GM18873 (cell line): ENCODE results near the gene ZNF385C.

ENCODE experiments used
- ATAC-seq: cut with Tn5 transposase; IDR thresholded peaks from one replicate; pipeline ENCODE4 v1.9.1; 2021; ENCODE audit warnings: mild to moderate bottlenecking, moderate library complexity, moderate number of reproducible peaks; ENCODE audit not compliant: unreplicated experiment, low FRiP score

ZNF385C gene

DNA sequence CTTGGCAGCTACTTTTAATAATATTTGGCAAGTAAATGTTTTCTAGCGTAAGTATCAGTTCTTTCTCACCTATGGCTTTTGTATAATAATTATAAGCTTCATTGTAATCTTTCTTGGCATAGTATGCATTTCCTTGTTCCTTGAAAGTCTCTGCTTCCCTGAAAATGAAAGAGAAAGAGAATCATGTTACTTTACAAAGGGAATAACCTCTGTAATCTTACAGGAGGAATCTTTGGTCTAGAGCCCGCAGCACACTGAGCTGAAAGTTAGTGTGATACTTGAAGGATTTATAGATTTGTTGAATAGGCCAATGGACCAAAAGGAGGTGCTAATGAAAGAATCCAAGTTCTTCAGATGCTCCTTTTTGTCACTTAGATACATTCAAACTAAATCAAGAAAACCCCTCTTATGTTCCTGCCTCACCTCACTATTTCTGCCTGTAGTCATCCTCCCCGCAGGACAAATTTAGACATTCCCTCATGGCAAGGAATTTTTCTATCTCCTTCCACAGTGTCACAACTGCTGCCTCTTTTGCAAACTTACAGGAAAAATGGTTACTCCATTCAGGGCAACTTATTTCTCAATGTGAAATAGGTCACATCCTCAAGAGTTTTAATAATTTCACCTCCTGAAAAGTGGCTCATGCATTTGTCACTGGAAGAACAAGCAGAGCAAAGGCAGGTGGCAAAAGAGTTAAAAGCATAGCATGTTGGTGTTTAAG, 97.7 kb downstream of the ZNF385C start:
- no peak for ATAC-seq

DNA sequence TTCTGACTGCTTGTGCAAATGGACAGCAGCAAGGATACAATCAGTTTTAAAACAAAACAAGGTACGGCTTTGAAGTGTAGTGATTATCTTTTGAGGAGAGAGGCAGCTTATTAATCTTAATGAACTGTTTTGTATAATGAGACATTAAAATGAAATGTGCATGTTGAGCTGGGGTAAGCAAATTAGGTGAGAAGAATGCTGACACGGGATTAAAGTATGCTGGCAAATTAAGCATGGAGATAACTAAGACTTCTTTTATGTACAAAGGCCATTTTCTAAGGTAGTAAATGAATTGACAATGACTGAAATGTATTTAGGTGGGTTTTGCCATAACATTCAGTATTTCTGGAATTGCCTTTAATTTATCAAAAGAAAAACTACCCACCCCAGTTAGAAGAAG, 99.8 kb downstream of the ZNF385C start:
- ATAC-seq = no peak

DNA sequence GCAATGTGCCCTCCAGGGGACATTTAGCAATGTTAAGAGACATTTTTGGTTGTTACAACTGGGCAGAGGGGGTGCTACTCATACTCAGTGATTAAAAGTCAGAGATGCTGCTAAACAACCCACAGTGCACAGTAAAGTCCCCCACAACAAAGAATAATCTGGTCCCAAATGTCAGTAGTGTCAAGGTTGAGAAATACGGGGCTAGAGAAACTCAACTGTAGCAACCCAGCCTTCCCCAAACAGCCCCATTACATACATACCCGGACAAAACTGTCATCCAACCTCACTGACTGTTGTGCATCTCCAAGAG, 101.5 kb downstream of the ZNF385C start:
- no peak for ATAC-seq

DNA sequence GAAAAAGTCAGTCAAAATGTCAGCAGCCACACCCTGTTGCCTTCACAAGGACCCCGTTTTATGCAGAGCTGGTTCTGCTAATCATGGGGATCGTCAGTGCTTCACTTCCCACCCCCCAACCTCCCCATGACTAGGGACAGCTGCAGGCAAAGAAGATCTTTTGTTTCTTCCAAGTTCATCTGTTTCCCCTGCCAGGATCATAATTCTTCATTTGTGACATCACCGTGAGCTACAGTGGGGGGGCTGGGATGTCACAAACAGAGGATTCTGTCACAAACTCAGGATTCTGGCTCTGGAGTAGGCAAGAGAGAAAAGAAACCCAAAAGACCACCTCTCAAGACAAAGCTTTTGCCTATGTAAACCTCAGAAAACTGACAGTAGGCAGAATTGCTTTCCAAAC, 105.7 kb downstream of the ZNF385C start:
- no peak for ATAC-seq

DNA sequence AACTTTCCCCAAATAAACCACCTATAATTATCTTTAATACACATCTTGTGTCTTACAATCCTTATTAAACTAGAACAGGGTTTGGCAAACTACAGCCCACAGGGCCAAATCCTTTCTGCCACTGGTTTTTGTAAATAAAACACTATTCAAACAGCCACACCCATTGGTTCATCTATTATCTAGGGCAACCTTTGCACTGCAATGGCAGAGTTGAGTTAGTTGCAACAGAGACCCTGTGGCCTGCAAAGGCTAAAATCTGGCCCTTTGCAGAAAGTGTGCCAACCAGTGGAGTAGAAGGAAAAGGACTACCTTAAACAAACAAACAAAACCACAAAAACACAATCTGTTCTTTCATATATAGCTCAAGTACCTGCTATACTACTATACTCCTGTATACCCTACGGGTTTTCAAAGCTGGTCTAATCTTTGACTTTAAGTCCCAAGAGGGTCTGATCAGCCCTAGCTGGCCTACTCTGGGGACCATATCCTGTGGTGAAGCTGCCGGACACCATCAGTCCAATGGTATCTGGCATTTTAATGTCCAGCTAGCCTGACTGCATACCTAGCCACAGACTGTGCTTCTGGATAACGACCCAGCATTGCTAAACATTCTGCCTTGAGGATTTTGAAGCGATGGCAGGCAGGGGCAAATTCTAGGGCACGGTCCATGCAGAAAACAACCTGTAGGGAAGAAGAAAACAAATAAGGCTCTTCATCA, 108.4 kb downstream of the ZNF385C start:
- ATAC-seq = no peak

DNA sequence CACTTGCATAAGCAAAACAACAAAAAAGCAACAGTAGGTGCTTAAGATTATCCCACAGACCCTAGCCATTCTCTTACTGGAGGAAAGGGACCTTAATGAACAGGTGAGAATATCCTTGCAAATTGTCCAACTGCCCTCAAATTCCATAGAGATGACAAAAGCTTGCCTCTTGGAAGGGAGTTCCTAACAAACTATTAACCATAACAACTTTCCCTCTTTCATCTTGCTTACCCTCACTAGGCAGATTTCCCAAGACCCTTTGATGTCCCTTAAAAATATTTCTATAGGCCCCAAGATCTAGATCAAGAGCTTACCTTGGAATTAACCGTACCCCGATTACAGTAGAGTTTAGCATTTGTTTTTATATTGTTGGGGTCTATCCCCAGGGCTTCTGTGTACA, 109.9 kb downstream of the ZNF385C start:
- no peak for ATAC-seq

DNA sequence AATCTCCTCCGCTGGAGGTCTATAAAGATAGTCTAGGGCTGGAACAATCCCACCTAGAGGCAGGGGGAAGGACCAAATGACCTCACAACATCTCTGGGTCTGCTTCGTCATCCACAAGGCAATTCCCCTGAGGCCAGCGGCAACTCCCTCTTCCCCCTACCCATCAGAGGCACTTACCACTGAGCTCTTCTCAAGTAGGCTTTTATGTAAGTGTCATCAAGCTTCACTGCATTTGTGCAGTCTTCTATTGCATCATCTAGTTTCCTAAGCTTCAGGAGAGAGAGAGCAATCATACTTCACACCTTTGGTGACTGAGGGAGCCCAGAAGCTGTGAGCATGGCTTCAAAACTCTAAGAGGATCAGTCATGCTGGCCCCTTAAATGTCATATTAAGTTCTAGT, 110.6 kb downstream of the ZNF385C start:
- no peak for ATAC-seq

DNA sequence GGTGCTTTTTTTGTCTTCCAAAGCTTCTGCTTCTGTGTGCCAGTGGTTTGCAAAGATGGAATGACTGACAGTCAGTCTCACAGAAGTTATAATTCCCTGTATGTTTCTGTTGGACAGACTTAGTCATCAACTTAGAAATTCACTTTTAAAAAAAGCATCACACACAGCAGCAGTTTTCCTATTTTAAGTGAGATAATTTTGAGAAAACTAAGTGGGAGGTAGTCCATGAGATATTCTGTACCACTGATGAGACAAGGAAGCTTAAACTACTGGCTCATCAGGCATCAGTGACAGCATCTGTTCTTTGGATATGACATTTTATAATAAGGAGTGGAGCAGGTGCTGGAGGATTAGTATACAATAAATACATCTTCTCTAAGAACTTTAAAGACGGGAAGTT, 111.6 kb downstream of the ZNF385C start:
- ATAC-seq = no peak

DNA sequence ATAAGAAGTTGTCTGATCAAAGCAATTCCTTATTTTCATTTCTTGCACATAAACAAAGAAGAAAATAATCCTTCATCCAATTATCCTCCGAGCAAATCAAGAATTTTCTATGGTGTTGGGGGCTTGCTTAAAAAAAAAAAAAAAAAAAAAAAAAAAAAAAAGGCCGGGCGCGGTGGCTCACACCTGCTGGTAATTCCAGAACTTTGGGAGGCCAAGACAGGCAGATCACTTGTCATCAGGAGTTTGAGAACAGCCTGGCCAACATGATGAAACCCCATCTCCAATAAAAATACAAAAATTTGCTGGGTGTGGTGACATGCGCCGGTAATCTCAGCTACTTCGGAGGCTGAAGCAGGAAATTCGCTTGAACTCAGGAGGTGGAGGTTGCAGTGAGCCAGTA, 112.4 kb downstream of the ZNF385C start:
- no peak for ATAC-seq

DNA sequence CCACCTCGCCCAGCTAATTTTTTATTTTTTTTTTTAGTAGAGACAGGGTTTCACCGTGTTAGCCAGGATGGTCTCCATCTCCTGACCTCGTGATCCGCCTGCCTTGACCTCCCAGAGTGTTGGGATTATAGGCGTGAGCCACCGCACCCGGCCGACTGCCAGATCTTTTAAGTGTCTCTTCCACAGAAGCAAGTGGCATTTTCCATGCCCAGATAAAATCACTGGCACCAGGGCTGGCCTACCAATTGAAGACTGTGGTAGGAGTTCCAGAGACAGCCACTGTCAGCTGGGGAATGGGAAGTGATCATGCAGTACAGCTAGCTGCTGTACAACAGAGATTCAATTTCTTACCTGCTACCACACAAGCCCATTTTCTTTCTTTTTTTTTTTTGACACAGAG, 113.8 kb downstream of the ZNF385C start:
- ATAC-seq = no peak

DNA sequence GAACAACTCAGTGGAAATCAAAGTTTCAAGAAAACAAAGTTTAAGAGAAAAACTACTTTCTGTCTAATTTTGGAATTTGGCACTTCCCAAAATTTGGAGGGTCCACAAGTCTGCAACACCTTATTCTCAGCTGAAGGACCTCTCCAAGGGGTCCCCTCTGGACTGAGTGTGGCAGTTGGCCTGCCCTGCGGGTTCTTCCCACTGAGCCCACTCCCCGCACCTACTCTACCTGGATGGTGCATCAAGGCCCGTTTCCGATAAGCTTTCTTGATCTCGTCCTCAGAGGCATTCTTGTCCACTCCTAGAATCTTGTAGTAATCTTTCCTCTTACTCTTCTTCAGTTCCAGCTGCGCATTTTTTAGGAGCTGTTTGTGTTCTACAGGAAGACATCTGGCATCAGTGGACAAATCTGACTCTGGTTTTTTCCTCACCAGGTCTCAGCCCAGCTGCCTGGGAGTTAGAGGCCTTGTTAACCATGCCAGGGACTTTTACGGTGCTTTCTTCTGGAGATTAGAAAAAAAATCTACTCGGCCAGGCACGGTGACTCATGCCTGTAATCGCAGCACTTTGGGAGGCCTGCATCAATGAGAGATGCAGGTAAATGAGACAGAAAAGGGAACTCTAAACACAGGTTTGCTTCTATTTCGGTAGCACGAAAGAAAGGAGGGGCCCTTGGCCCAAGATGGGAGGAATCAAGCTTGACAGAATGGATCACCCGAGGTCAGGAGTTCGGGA, 116.1 kb downstream of the ZNF385C start:
- no peak for ATAC-seq

DNA sequence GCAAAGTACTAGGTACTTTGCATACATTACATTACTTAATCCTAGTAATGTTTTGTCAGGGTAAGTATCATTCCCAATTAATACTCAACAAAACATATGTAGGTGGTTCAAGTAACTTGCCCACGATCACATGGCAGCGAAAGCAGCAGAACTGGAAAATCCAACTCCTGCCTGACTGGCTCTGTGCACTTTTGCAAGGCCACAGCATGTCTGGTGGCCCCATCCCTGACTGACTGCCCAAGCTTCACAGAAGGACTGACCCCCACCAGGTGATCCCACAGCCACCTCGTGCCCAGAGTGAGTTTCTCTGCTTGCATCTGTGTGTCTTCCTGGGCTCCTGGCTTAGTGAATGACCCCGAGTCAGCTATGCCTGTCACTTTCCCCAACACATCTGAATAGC, 120.3 kb downstream of the ZNF385C start:
- no peak for ATAC-seq

DNA sequence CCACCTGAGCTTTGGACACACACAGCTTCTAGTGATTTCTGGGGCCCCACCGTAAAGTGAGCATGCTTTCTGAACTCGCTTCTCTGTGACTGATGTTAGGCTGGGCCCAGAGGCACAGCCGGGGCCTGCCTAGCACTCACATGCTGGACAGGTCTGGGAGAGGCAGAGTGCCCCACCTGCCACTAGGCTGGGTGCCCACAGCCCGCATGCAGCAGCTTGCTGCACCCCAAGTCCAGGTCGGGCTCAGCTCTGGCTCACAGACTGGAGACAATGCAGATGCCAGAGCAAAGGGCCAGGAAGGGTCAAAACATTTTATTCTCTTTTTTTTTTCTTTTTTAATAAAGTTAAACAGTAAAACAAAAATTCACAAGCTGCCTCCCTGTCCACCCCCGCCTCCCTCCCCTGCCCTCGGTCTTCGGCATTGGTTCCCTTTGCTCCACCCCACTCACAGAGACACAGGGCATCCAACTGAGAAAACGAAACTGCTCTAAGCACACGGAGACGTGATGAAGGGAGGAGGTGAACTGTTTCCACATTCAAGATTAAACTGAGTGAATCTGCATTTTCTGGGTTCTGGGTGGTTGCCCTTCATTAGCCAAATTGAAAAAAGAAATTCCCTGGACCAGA, 122.0 kb downstream of the ZNF385C start:
- no peak for ATAC-seq
